SK-N-SH (cell line): ENCODE data around the gene CYP21A2. TPM values are rescaled to one million over a fixed set of nuclear protein-coding genes. Genes with fewer than 3 reads are reported as not detected.

Experiments
- CTCF ChIA-PET: fragments of 300-600, 350-600 bp; formaldehyde crosslinking; extraction: SDS; loops from one replicate; lab custom pipeline; 2021; lab: Yijun Ruan, JAX
- POLR2A ChIA-PET: fragments of 350-600 bp; sonication (Branson Sonifier 250); formaldehyde crosslinking; extraction: SDS; loops from one replicate; lab custom pipeline; 2020; ENCODE audit warnings: antibody characterized with exemption, inconsistent platforms; lab: Yijun Ruan, JAX
- DNase-seq: peaks from one replicate; pipeline ENCODE4 v3.0.0; 2012
- H2AFZ ChIP-seq: fragments of 200-600 bp; sonication (generic); 2 replicates; pipeline ENCODE4 v1.8.1; 2016; ENCODE audit warnings: antibody characterized with exemption, mild to moderate bottlenecking, low read depth
- H3F3A ChIP-seq: fragments of 200-600 bp; sonication (generic); replicated peaks from 2 replicates; pipeline ENCODE3; 2016; ENCODE audit warnings: antibody characterized with exemption, mild to moderate bottlenecking; ENCODE audit not compliant: insufficient read depth
- H3K27ac ChIP-seq, 2 experiments: fragments of 200-500 bp in 1 of 2; fragments of 200-600 bp in 1 of 2; sonication (Bioruptor generic) in 1 of 2; sonication (generic), shearing (Covaris generic) in 1 of 2; 2 replicates each; pipeline versions ENCODE4 v1.5.1 to v1.6.1; 2014 to 2016; ENCODE audit warnings: low read depth in 2 of 2, inconsistent platforms in 1 of 2, low read length in 1 of 2, mild to moderate bottlenecking in 1 of 2, mixed read lengths in 1 of 2
- H3K27me3 ChIP-seq: fragments of 200-600 bp; sonication (generic), shearing (Covaris generic); 2 replicates; pipeline ENCODE4 v1.6.1; 2016; ENCODE audit warnings: mixed run types; ENCODE audit not compliant: insufficient read depth
- H3K36me3 ChIP-seq, 2 experiments: fragments of 200-500 bp in 1 of 2; fragments of 200-600 bp in 1 of 2; sonication (Bioruptor generic) in 1 of 2; sonication (generic) in 1 of 2; replicated peaks in 1 of 2; 2 replicates each; pipeline versions ENCODE3 to v1.5.1; 2014 to 2016; ENCODE audit warnings: low read length in 1 of 2, mild to moderate bottlenecking in 1 of 2; ENCODE audit not compliant: insufficient read depth in 2 of 2, control insufficient read depth in 1 of 2
- H3K4me1 ChIP-seq, 2 experiments: fragments of 200-500 bp in 1 of 2; fragments of 200-600 bp in 1 of 2; sonication (Bioruptor generic) in 1 of 2; sonication (generic), shearing (Covaris generic) in 1 of 2; 2 replicates each; pipeline versions ENCODE4 v1.5.1 to v1.6.1; 2014 to 2016; ENCODE audit warnings: low read depth in 1 of 2, low read length in 1 of 2, mixed run types in 1 of 2; ENCODE audit not compliant: insufficient read depth in 2 of 2, control insufficient read depth in 1 of 2
- H3K4me2 ChIP-seq: fragments of 200-600 bp; sonication (generic), shearing (Covaris generic); 2 replicates; pipeline ENCODE4 v1.6.1; 2017; ENCODE audit warnings: mixed run types
- H3K4me3 ChIP-seq, 2 experiments: fragments of 200-500 bp in 1 of 2; fragments of 200-600 bp in 1 of 2; sonication (Bioruptor generic) in 1 of 2; sonication (generic), shearing (Covaris generic) in 1 of 2; 2 replicates each; pipeline versions ENCODE4 v1.5.1 to v1.8.1; 2014 to 2016; ENCODE audit warnings: low read depth in 2 of 2, inconsistent platforms in 1 of 2, low read length in 1 of 2, mild to moderate bottlenecking in 1 of 2, mixed read lengths in 1 of 2, moderate library complexity in 1 of 2
- H3K79me2 ChIP-seq: fragments of 200-600 bp; sonication (generic); 2 replicates; pipeline ENCODE4 v1.8.1; 2017; ENCODE audit warnings: mild to moderate bottlenecking; ENCODE audit not compliant: insufficient read depth
- H3K9ac ChIP-seq: fragments of 200-600 bp; sonication (generic); 2 replicates; pipeline ENCODE4 v1.6.1; 2017; ENCODE audit warnings: mixed run types
- H3K9me2 ChIP-seq: fragments of 200-600 bp; sonication (generic); 2 replicates; pipeline ENCODE4 v1.6.1; 2017; ENCODE audit warnings: mixed run types
- H3K9me3 ChIP-seq: fragments of 200-600 bp; sonication (generic); 2 replicates; pipeline ENCODE4 v1.6.1; 2017; ENCODE audit warnings: mixed run types, mild to moderate bottlenecking, moderate library complexity
- H4K20me1 ChIP-seq: fragments of 200-600 bp; sonication (generic); 2 replicates; pipeline ENCODE4 v1.6.1; 2017; ENCODE audit warnings: mild to moderate bottlenecking, mixed run types; ENCODE audit not compliant: insufficient read depth
- CHD2 ChIP-seq: fragments of 150-350 bp; IDR thresholded peaks from 2 replicates; pipeline ENCODE4 v1.6.1; 2018; ENCODE audit warnings: low read length; ENCODE audit not compliant: partially characterized antibody
- EZH2phosphoT487 ChIP-seq: fragments of 200-600 bp; sonication (generic); IDR thresholded peaks from 2 replicates; pipeline ENCODE4 v1.6.1; 2017; ENCODE audit warnings: low read depth, mixed run types, mild to moderate bottlenecking, antibody characterized with exemption, moderate library complexity, borderline replicate concordance
- FOXM1 ChIP-seq: IDR thresholded peaks from 2 replicates; pipeline ENCODE4 v1.4.0; 2012; ENCODE audit warnings: low read depth, mild to moderate bottlenecking
- GABPA ChIP-seq: IDR thresholded peaks from 2 replicates; pipeline ENCODE4 v1.4.0; 2012; ENCODE audit warnings: low read depth, mild to moderate bottlenecking
- GATA2 ChIP-seq: sonication (generic); formaldehyde crosslinking; IDR thresholded peaks from 2 replicates; pipeline ENCODE4 v1.5.0; 2020; ENCODE audit warnings: mild to moderate bottlenecking, missing genetic modification reagents
- JUND ChIP-seq: IDR thresholded peaks from 2 replicates; pipeline ENCODE4 v1.4.0; 2012
- MAX ChIP-seq: IDR thresholded peaks from 2 replicates; pipeline ENCODE4 v1.4.0; 2012; ENCODE audit warnings: low read depth
- NFIC ChIP-seq: IDR thresholded peaks from 2 replicates; pipeline ENCODE4 v1.4.0; 2012; ENCODE audit warnings: borderline replicate concordance
- NRF1 ChIP-seq: IDR thresholded peaks from 2 replicates; pipeline ENCODE4 v1.6.1; 2012; ENCODE audit warnings: low read depth, mild to moderate bottlenecking, low read length
- PBX3 ChIP-seq: IDR thresholded peaks from 2 replicates; pipeline ENCODE4; 2012
- POLR2AphosphoS5 ChIP-seq: IDR thresholded peaks from 2 replicates; pipeline ENCODE4 v1.6.1; 2012; ENCODE audit warnings: low read depth, low read length
- RCOR1 ChIP-seq: fragments of 150-350 bp; IDR thresholded peaks from 2 replicates; pipeline ENCODE4 v1.6.1; 2017; ENCODE audit warnings: antibody characterized with exemption, low read length
- REST ChIP-seq: IDR thresholded peaks from 2 replicates; pipeline ENCODE4 v1.6.1; 2012; ENCODE audit warnings: mild to moderate bottlenecking, low read depth, low read length, moderate library complexity
- TAF1 ChIP-seq: IDR thresholded peaks from 2 replicates; pipeline ENCODE4 v1.6.1; 2012; ENCODE audit warnings: low read depth, mild to moderate bottlenecking, low read length, moderate library complexity, borderline replicate concordance
- TCF12 ChIP-seq: IDR thresholded peaks from 2 replicates; pipeline ENCODE4 v1.4.0; 2012
- TEAD4 ChIP-seq: IDR thresholded peaks from 2 replicates; pipeline ENCODE4 v1.4.0; 2012; ENCODE audit warnings: mild to moderate bottlenecking, borderline replicate concordance; ENCODE audit not compliant: insufficient read depth
- USF1 ChIP-seq: IDR thresholded peaks from 2 replicates; pipeline ENCODE4 v1.4.0; 2012; ENCODE audit warnings: low read depth, borderline replicate concordance
- YY1 ChIP-seq: IDR thresholded peaks from 2 replicates; pipeline ENCODE4 v1.4.0; 2012; ENCODE audit warnings: low read depth, mild to moderate bottlenecking
- WGBS: methylation state at CpG from one replicate; pipeline ENCODE4 v1.1.6; 2017; ENCODE audit warnings: low lambda C conversion rate; 5-methylcytosine and 5-hydroxymethylcytosine counted together
- polyA plus RNA-seq, 3 experiments: library from polyadenylated mRNA; depleted of rRNA; stranded (reverse); fragments of >200 nt; gene quantifications; 2 replicates each; pipeline ENCODE4 v1.2.3, GENCODE V29; 2012

Gene CYP21A2
- polyA plus RNA-seq, 1 of the 3 experiments (the other 2 are of a cell fraction) = not detected

GRCh38 chr6:32073101-32073500 is 34.9 kb downstream of the CYP21A2 start:
- Histone ChIP-seq H3K4me3 (no peak overlapping the region), H3K79me2 (no peaks in the 10 kb centered on the region), H2AFZ (no peak overlapping the region), H3K9me3 (no peaks in the 10 kb centered on the region), H3K9ac (no peak overlapping the region), H3K9me2 (no peaks in the 10 kb centered on the region), H3K27ac (no peak overlapping the region), H3K27me3 (no peaks in the 10 kb centered on the region; the same call in 1 of the 2 replicates), H4K20me1 (no peaks in the 10 kb centered on the region), H3K4me2 (no peak overlapping the region), H3K36me3 (no peaks in the 10 kb centered on the region), H3K4me1 (no peaks in the 10 kb centered on the region), H3F3A (no peaks in the 10 kb centered on the region)
- WGBS = 70% methylated on average over 3 of the region's 3 CpGs
- DNase-seq = no peak
- ChIA-PET POLR2A (no interaction called here), CTCF (interaction anchor here (1.0 to 1.3 kb wide), 2 partner anchors 15 to 25 kb away, joined by 3 to 5 read pairs; no protein-coding TSS in a partner anchor)
- TF ChIP-seq MAX = no peak
- TF ChIP-seq USF1 = no peak
- no peak for TF ChIP-seq CHD2
- TF ChIP-seq TCF12 = no peak
- TF ChIP-seq TEAD4 = no peak
- TF ChIP-seq REST = no peak

- no peaks in the 10 kb centered on the region for H3K9me3 ChIP-seq
- CTCF ChIA-PET = interaction anchor here (1.0 to 1.3 kb wide), 2 partner anchors 15 to 25 kb away, joined by 3 to 5 read pairs; no protein-coding TSS in a partner anchor
- no peaks in the 10 kb centered on the region for H3K36me3 ChIP-seq
- POLR2A ChIA-PET = no interaction called here
- H3K79me2 ChIP-seq = no peaks in the 10 kb centered on the region
- no peak overlapping the region for H3K27ac ChIP-seq
- H2AFZ ChIP-seq = no peak overlapping the region
- no peaks in the 10 kb centered on the region for H4K20me1 ChIP-seq
- no peak overlapping the region for H3K9ac ChIP-seq
- WGBS = 77% methylated on average over 10 of the region's 10 CpGs
- no peak overlapping the region for H3K4me2 ChIP-seq
- no peaks in the 10 kb centered on the region for H3F3A ChIP-seq
- DNase-seq = no peak
- no peaks in the 10 kb centered on the region; the same call in 1 of the 2 replicates for H3K27me3 ChIP-seq
- no peak overlapping the region for H3K4me3 ChIP-seq
- no peaks in the 10 kb centered on the region for H3K9me2 ChIP-seq
- TF ChIP-seq NFIC (no peak), TAF1 (no peak), EZH2phosphoT487 (no peak), GATA2 (CRISPR knock-in tag) (no peak), JUND (no peak), GABPA (no peak), POLR2AphosphoS5 (no peak), YY1 (no peak), MAX (no peak), TEAD4 (no peak), FOXM1 (no peak), RCOR1 (no peak), NRF1 (no peak), PBX3 (no peak)
- no peaks in the 10 kb centered on the region for H3K4me1 ChIP-seq
Measured at GRCh38 chr6:32073613-32074012, 35.4 kb downstream of the CYP21A2 start.
